Posterior cingulate gyrus (tissue), 11 donors: Measurements from ENCODE around the gene PTPRK.

Source experiments
- DNase-seq, 10 donors: peaks; one replicate each; pipeline versions ENCODE4 v3.0.0 to v3.0.0-alpha.2; 2020 to 2021; ENCODE audit warnings: mixed read lengths in 3 of 10
- intact Hi-C: fragments of 100-400 bp; cut with DNase I; formaldehyde crosslinking; loops from one replicate; pipeline ENCODE4 v1.15.1; 2023

Gene PTPRK

DNA sequence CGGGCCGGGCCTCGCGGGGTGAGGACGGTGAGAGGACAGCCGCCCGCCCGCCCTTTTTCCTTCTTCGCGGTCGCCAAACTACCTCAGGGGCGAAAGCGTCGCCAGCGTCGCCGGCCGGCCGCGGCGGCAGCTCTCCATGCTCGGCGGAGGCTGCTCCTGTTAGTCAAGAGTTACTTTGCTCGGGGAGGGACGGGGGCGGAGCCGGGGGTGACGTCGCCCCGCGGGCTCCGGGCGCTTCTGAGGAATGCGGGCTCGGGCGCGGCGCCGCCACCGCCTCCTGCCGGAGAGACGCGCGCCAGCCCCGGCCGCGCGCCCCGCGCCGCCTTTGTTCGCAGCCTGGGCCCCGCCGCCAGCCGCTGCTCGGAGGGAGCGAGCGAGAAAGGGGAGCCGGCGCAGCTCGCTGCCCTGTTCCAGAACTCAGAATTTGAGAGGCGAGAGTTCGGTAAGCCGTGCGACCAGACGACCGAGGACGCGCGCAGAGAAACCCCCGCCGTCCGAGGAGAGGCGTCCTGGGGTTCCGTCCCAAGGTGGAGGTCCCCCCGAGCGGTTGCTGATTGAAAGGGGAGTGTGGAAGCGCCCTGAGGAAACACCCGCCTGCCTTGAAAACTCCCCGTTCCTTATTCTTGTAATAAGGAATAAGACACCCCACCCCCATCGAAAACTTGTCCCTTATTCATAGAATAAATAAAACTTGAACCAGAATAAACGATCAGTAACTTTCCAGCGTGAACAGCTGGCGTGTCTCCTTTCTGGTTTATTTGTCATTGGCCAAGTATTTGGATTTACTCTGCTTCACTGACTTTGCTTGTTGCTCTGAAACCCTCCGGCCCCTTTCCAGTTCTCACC, at the start of gene PTPRK:
PTPRK (minus strand) TSS at position 164 of the 846 bp plus-strand sequence. CDS start 241 bp downstream, outside the sequence.
- intact Hi-C loops: loop anchor here (2.0 to 10.0 kb wide), 3 partner anchors 453 to 666 kb away; no protein-coding TSS in a partner anchor

DNA sequence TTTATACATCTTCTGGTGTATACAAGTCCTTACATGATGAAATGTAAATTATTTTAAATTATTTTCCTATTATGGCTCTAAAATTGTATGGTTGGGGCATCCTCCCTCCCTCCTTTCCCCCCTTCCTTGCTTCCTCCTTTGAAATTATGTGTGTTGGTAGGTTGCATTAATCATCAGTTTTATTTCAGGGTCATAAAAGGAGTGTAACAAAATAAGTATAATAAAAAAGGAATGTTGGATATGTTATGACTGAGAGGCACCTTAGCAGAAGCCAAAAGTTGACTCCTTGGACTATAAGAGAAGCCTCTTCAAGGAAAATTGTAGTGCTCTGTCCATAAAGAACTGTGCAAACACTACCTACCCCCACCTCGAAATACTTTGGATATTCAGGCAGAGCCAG, 46.6 kb upstream of the PTPRK start:
- intact Hi-C loops: no loop called here
- DNase-seq: no peak

More for the DNA sequence above, at the start of gene PTPRK:
- peak; percentile 87 to 99 (median 92) for DNase-seq

DNA sequence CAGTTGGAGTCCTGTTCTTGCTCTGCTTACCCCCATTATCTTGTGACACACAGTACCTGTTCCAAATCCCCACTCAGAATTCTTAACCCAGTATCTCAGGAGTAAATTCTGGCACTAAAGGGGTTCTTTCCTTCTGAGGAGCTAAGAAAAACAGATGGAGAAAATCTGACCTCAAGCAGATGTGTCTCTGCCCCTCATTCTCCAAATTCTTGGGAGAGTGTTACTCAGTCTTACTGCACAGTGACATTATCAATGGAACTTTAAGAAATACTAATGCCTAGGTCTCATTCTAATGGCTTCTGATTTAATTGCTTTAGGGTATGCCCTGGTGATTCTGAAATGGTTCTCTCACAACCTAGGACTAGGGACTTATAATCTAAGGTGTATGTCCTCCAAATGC, 40.6 kb upstream of the PTPRK start:
- DNase-seq: no peak
- intact Hi-C loops: no loop called here

DNA sequence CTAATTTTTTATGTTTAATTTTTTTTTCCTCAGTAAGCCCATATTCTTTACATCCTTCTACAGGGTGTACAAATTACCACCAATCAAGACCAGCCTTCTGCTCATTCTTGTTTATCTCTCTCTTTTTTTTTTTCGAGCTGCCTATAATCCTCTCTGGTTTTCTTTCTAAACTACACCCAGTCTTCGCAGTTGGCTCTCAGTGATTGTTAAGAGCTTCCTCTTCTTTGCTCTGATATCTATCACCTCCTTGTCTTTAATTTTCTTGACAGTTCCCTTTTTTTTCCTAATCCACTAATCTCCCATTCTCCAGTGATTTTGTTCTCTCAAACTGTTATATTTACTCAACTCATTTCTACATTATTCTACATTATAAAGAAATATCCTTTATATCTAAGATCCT, 38.5 kb upstream of the PTPRK start:
- intact Hi-C loops: loop anchor here (10.0 kb wide), 2 partner anchors 166 to 824 kb away; no protein-coding TSS in a partner anchor
- DNase-seq: no peak

DNA sequence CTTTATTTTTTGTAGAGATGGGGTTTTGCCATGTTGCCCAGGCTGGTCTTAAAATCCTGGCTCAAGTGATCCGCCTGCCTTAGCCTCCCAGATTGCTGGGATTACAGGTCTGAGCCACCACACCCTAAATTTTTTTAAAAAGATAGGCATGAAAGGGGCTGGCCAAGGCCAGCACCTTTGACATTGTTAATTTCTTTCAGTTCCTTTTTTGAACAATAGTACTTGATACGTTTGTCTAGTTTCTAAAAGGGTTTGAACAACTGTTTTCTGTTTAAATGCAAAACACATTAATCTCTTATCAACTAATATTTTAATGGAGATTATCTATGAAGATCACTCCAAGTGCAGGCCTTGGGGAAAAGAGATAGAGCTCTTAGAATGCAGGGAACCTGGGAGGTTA, 37.6 kb upstream of the PTPRK start:
- intact Hi-C loops: loop anchor here (10.0 kb wide), 2 partner anchors 167 to 823 kb away; no protein-coding TSS in a partner anchor

DNA sequence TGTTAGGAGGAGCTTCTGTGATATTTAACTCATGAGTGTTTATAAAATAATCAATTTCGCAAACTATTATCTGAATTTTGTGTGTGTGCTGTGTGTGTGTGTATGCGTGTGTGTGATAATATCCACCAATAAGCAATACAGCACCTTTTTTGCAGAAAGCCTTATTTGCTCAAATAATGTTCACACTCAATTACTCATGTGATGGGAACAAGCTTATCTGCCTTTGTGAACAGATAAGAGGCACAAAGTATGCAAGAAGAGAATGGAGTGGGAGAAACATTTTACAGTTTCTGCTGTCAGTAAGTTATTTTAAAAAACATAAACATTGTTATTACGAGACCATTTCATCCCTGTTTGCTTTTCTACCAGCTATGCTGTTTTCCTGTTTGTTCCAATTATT, 36.7 kb upstream of the PTPRK start:
- intact Hi-C loops: loop anchor here (10.0 kb wide), 2 partner anchors 168 to 822 kb away; no protein-coding TSS in a partner anchor
- no peak for DNase-seq

More for the DNA sequence above, 37.6 kb upstream of the PTPRK start:
- no peak for DNase-seq

DNA sequence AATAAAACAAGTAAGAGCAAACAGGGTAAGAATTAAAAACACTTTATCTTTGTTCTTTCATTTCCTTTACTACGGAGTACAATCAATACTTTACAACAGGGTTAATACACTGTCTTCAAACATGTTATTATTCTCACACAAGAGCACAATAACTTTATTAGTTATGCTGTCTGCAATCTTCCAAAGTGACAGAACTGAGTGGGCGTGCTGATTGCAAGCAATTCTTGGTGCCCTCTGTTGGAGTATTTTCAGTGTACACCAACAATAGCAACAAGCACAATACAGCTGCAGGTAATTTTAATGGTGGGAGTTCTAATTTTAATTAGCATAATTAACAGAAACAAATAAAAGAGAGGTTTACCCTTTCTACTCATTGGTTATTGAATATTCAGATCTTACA, 33.9 kb upstream of the PTPRK start:
- intact Hi-C loops: loop anchor here (10.0 kb wide), 2 partner anchors 170 to 820 kb away; no protein-coding TSS in a partner anchor
- DNase-seq: peak in 1 of 10 donors; percentile 17

DNA sequence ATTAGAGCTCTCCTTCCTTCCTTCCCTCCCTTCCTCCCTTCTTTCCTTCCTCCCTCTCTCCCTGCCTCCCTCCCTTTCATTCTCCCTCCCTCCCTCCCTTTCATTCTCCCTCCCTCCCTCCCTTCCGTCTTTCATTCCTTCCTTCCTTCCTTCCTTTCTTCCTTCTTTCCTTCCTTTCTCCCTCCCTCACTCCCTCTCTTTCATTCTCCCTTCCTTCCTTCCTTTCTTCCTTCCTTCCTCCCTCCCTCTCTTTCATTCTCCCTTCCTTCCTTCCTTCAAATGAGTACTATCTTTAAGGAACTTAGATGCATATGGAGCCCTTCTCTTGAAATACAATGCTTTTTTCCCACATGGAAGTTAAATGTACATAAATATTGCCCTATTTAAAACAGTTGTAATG, 20.9 kb upstream of the PTPRK start:
- no peak for DNase-seq
- intact Hi-C loops: no loop called here

DNA sequence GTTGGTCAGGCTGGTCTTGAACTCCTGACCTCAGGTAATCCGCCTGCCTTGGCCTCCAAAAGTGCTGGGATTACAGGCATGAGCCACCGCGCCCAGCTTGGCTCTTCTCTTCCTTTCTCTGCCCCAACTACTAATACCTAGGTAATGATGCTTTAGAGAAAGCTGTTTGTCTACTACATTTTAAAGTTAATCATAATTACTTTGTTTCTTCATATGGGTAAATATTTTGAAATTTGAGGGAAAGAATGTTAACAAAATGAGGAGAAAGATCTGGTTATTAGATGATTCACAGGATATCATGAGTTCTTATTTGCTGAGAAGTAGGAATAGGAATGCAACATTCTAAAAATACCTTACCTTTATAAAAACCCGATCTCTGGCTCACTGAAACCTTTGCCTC, 18.4 kb upstream of the PTPRK start:
- DNase-seq: no peak
- intact Hi-C loops: no loop called here

DNA sequence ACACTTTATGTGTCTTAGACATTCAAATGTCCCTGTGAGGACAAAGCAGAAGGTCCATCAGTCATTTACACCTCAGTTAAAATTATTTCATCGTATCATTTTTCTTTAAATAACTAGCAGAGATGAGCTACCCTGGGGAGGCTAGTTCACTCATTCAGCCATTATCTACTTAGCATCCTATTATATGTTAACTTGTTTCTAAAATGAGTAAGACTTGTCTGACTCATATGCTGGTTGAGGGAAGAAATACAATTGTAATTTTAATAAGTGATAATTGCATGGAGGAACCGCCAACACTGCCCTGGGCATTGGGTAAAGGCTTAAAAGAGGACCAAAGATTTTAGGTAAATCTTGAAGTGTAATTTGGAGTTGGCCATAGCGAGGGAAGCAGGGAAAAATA, 12.4 kb upstream of the PTPRK start:
- DNase-seq: no peak
- intact Hi-C loops: no loop called here

DNA sequence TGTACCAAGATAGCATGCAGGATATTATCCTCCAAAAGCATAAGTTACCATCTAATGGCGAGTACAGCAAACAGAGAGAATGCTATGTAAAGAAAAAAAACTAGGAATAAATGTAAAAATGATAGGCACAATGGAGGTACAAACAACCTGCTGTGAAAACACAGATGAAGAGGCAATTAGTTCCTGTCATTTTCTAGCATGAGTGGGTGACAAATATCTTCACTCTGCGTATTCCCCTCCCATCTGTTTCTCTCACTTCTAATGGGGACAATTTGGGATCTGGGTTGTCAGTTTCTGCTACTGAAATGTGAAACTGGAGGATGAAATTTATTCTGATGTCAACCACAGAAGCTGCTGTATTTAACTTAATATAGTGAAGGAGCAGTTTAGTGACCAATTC, 11.7 kb upstream of the PTPRK start:
- intact Hi-C loops: no loop called here
- DNase-seq: no peak

DNA sequence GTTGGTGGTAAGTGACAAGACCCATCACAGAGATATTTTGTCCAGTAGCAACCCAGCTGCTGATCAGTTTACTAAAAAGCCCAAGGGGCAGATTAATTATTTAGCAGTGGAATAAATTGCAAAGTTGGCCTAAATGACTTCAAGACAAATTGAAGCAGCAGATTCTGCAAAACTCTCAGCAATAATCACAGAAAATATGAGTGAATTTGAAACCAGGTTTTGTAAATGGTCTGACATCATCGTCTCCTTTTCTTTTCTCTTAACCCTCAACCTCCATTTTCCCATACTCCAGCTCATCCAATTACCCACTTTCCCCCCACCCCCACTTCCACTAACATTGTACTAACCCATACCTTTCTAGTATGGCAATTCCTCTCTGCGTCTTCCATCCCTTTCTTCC, 11.3 kb upstream of the PTPRK start:
- intact Hi-C loops: no loop called here
- no peak for DNase-seq

DNA sequence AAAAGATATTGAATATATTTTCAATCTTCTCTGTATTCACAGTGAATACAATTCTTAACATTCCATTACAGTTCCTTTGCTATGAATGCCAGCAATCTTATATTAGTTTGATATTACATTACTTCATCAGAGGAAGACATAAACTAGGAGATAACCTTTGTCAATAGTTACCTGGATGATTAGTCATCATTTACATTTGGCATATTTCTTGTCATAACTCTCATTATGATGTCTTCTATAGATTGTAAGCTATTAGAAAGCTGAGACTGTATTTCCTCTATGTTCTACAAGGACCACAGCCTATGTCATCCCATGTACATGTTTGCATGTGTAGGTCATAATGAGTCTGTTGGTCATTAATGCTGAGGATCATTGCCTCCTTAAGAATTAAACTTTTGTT, 7.8 kb upstream of the PTPRK start:
- intact Hi-C loops: loop anchor here (10.0 kb wide), 1 partner anchor 543 kb away; no protein-coding TSS in a partner anchor
- no peak for DNase-seq

DNA sequence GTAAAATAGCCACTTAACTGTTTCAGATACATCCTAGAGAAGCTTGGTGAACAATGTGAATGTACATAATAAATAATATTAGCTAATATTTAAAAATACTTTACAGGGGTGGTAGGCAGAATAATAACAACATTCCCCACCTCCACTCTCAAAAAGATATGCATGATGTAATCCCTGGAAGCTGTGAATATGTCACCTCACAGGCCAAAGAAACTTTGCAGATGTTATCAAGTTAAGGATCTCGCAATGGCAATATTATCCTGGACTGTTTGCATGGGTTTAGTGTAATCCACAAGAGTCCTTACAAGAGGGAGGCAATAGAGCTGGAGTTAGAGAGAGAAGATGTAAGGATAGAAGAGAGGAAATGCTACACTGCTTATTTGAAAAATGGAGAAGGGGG, 7.0 kb upstream of the PTPRK start:
- intact Hi-C loops: loop anchor here (10.0 kb wide), 1 partner anchor 543 kb away; no protein-coding TSS in a partner anchor
- DNase-seq: no peak

DNA sequence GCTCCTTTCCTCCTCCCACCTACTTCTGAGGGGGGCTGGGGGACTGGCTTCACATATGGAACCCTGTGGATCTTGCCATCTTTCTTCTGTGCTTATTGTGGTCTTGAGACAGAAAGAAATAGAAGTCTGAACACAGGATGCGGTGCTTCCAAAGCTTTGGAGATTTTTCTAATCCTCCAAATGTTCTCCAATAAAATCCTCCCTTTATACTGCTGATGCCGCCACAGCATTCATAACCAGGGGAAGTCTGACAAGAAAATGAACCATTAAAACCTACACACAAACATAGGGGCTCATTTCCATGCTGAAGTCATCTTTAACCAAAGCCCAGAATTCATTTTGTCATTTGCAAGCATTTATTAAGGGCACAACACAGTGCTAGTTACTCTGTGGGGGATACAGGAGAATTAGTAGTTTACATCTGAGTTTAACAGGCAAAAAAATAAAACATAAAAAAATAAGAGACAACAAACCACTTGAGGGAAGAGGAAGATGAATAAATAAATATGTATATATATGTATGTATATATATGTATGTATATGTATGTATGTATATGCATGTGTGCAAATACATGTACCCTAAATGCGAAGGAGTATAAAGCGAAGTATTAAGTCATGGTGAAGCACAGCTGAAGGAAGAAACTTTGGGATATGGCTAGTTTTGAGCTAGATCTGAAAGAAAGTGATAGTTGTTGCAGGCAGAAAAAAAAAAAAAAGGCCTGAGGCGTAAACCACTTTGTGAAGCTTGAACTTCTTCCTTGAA, 5.9 kb upstream of the PTPRK start:
- no peak for DNase-seq
- intact Hi-C loops: loop anchor here (10.0 kb wide), 1 partner anchor 542 kb away; no protein-coding TSS in a partner anchor

DNA sequence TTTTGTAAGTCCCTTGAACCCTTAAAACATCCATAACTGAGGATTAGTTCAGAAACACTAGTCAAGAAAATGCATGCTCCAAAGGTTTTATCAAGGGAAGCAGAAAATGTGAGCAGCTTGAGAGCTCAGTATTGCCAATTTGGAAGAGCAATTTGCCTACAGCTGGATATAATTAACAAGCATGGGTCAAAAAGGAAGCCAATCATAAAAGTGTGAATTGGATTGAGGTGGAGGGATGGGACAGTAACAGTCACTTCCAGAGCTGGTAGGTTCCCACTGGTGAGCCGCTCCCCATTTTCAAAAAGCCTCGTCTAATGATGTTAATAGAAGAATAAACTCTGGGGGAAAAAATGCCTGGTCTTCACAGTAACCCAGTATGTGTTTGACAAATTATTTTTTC, 5.0 kb upstream of the PTPRK start:
- intact Hi-C loops: loop anchor here (10.0 kb wide), 1 partner anchor 541 kb away; no protein-coding TSS in a partner anchor

DNA sequence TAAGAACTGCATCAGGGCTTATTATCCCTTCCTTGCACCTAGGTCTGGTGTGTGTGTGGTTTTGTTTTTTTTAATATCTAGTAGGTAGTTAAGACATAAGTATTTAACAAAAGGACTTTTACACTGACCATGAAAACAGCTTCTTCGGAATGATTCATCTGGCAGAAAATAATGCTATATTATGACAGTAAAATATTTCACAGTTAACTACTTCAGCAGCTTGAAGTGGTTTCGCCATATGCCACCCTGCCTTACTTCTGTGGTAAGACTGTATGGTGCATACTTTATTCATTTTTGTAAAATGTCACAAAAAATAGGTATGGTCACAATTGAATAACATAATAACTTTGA, 858 bp upstream of the PTPRK start:
- intact Hi-C loops: loop anchor here (2.0 to 10.0 kb wide), 3 partner anchors 454 to 666 kb away; no protein-coding TSS in a partner anchor
- no peak for DNase-seq

More for the DNA sequence above, 5.0 kb upstream of the PTPRK start:
- DNase-seq: no peak

DNA sequence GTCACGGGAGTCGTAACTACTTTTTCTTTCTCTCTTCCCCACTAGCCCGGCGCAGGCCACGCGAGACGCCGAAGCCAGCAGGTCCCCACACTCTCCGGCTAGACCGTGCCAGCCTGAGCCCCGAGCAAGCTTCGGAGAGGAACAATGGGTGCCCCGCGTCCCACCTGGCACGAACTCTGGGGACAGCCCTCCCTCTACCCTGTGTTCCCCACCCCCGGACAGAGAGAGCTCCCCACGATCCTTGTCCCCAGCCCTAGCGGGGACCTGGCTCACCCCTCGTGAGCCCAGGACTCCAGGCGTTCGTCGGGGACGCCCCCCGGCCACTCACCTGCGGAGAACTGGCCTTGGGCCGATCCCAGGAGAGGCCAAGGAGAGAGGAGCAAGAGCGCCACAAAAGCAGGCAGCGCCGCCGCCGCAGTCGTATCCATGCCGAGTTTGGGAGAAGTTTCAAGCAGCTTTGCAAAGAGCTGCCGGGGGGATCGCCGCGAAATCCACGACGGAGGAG, 416 bp downstream of the PTPRK start:
- DNase-seq: peak in 8 of 10 donors; percentile 30 to 88 (median 51)
- intact Hi-C loops: loop anchor here (2.0 to 10.0 kb wide), 3 partner anchors 453 to 665 kb away; no protein-coding TSS in a partner anchor

DNA sequence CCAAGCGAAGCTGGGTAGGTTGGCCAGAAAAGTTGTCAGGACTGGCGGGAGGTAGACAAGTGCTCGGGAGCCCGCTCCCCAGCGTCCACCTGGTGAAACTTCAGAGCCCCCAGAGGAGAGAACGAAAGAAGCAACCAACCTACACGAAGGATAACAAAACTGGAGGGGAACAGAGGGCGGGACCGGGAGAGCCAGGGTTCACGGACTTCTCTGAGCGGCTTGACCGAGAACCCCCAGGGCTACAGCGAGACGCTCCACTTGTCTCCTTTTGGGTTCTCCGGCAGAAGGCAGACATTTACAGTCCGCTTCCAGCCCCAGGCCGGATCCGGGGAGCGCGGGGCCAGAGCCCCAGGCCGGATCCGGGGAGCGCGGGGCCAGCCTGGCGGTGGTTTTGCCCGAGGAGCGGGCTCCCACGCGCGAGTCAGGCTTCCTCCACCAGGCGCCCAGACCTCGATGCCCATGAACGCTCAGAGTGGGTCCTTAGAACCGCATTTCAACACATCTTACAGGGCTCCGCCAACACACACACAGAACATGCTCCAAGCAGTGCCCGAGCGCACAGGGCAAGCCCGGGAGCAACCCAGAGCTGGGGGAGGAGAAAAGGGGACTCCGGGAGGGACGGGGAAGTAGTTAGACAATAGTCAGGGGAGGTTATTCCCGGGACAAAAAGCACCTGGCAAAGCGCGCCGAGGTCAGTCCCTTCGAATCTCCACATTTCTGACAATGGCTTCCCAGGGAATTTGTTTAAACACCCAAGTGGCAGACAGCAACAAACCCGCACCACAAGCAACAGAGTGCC, 1.1 kb downstream of the PTPRK start:
- intact Hi-C loops: no loop called here
- peak in 9 of 10 donors; percentile 39 to 93 (median 51) for DNase-seq
